K562 (cell line): ENCODE results near the gene SRCIN1. TPM values are rescaled to one million over a fixed set of nuclear protein-coding genes. Genes with fewer than 3 reads are reported as not detected.

Source experiments
- ATAC-seq: fragments of 200-7000 bp; cut with Tn5 transposase; 3 replicates; pipeline ENCODE4 v1.9.1; 2020; ENCODE audit warnings: moderate library complexity
- BruUV-seq: library from RNA; stranded (reverse); fragments of 400-500 nt; replicated peaks from 2 replicates; lab custom pipeline; 2021; lab: Mats Ljungman, UMichigan
- CTCF ChIA-PET: fragments of 300-600 bp; formaldehyde crosslinking; extraction: SDS; loops from one replicate; lab custom pipeline; 2021; ENCODE audit warnings: low intra/inter-chr PET ratio; lab: Yijun Ruan, JAX
- POLR2A ChIA-PET: fragments of 300-600, 350-650 bp; sonication (Branson Sonifier 250); formaldehyde crosslinking; extraction: SDS; loops from one replicate; lab custom pipeline; 2021; ENCODE audit warnings: antibody characterized with exemption, inconsistent platforms; lab: Yijun Ruan, JAX
- DNase-seq, 4 experiments: peaks; one replicate each; pipeline versions ENCODE4 v3.0.0 to v3.0.0-alpha.2; 2011 to 2018; ENCODE audit warnings: low spot score in 3 of 4, mixed read lengths in 3 of 4; ENCODE audit errors: extremely low read depth in 1 of 4
- FAIRE-seq: peaks from 2 replicates; lab custom pipeline; 2011; peaks lifted over from hg19 to GRCh38; lab: Jason Lieb, UNC
- H2AFZ ChIP-seq: 2 replicates; pipeline ENCODE4 v1.6.0; 2011; ENCODE audit warnings: low read depth, low read length, control low read depth, inconsistent platforms
- H3K27ac ChIP-seq: fragments of 200-600 bp; 3 replicates; pipeline ENCODE4 v1.8.0; 2011; ENCODE audit warnings: low read depth, mild to moderate bottlenecking, control low read depth, inconsistent platforms, low read length, moderate library complexity, mixed read lengths; ENCODE audit errors: extremely low read depth
- H3K27me3 ChIP-seq, 2 experiments: fragments of 300-600 bp in 1 of 2; 2 replicates in 1 of 2; 3 replicates in 1 of 2; pipeline versions ENCODE4 v1.6.0 to v1.8.0; 2011; ENCODE audit warnings: inconsistent platforms in 2 of 2, low read length in 2 of 2, mild to moderate bottlenecking in 1 of 2, mixed read lengths in 1 of 2, moderate library complexity in 1 of 2; ENCODE audit not compliant: control insufficient read depth in 2 of 2, insufficient read depth in 2 of 2
- H3K36me3 ChIP-seq: fragments of 300-600 bp; 3 replicates; pipeline ENCODE4 v1.8.0; 2011; ENCODE audit warnings: mild to moderate bottlenecking, low read length, inconsistent platforms; ENCODE audit not compliant: control insufficient read depth, insufficient read depth
- H3K4me1 ChIP-seq, 2 experiments: fragments of 200-600 bp in 1 of 2; replicated peaks in 1 of 2; 2 replicates in 1 of 2; 3 replicates in 1 of 2; pipeline versions ENCODE4 v1.5.1 to v1.8.0; 2011; ENCODE audit warnings: inconsistent platforms in 2 of 2, low read length in 2 of 2, mild to moderate bottlenecking in 1 of 2, mixed read lengths in 1 of 2, moderate library complexity in 1 of 2; ENCODE audit not compliant: control insufficient read depth in 2 of 2, insufficient read depth in 2 of 2
- H3K4me2 ChIP-seq: 2 replicates; pipeline ENCODE4 v1.6.1; 2011; ENCODE audit warnings: low read length, control low read depth, inconsistent platforms, mixed read lengths; ENCODE audit not compliant: insufficient read depth
- H3K4me3 ChIP-seq: fragments of 200-600 bp; sonication (generic), shearing (Covaris generic); 2 replicates; pipeline ENCODE4 v1.5.1; 2016; ENCODE audit warnings: control low read depth, inconsistent platforms
- H3K79me2 ChIP-seq: fragments of 200-600 bp; 3 replicates; pipeline ENCODE4 v1.8.0; 2011; ENCODE audit warnings: low read length, inconsistent platforms; ENCODE audit not compliant: control insufficient read depth, insufficient read depth
- H3K9ac ChIP-seq, 2 experiments: 2 replicates each; pipeline versions ENCODE4 v1.6.0 to v1.6.1; 2011; ENCODE audit warnings: low read depth in 2 of 2, low read length in 2 of 2, control low read depth in 1 of 2, inconsistent platforms in 1 of 2, mild to moderate bottlenecking in 1 of 2, mixed read lengths in 1 of 2; ENCODE audit not compliant: insufficient read depth in 1 of 2
- H3K9me1 ChIP-seq: one replicate; pipeline ENCODE4 v1.6.0; 2011; ENCODE audit warnings: inconsistent platforms, mild to moderate bottlenecking, low read length, moderate library complexity; ENCODE audit not compliant: control insufficient read depth, insufficient read depth
- H3K9me3 ChIP-seq: replicated peaks from 2 replicates; pipeline ENCODE4 v1.5.1; 2011; ENCODE audit warnings: low read depth, low read length, inconsistent platforms; ENCODE audit not compliant: control insufficient read depth, insufficient read depth
- H4K20me1 ChIP-seq: replicated peaks from 2 replicates; pipeline ENCODE4 v1.6.1; 2011; ENCODE audit warnings: low read length, inconsistent platforms, mixed read lengths; ENCODE audit not compliant: control insufficient read depth, insufficient read depth
- ATF1 ChIP-seq, 2 experiments: fragments of 450-650 bp in 1 of 2; IDR thresholded peaks; 2 replicates each; pipeline ENCODE4 v1.6.1; 2016; ENCODE audit warnings: missing compliant biosample characterization in 1 of 2, missing genetic modification characterization in 1 of 2
- HIVEP1 ChIP-seq: fragments of 250-450 bp; sonication (Bioruptor Pico); IDR thresholded peaks from 2 replicates; pipeline ENCODE4 v1.4.0; 2020; ENCODE audit warnings: mild to moderate bottlenecking
- RBM25 ChIP-seq: fragments of 200-400 bp; formaldehyde crosslinking; IDR thresholded peaks from 2 replicates; pipeline ENCODE4 v1.6.1; 2018; ENCODE audit warnings: low read length, low read depth, moderate library complexity; ENCODE audit not compliant: severe bottlenecking
- SRSF9 ChIP-seq: fragments of 200-400 bp; formaldehyde crosslinking; IDR thresholded peaks from 2 replicates; pipeline ENCODE4 v1.6.1; 2017; ENCODE audit warnings: low read depth, low read length, borderline replicate concordance
- WGBS: fragments of 100-300 bp; shearing (Covaris generic); methylation state at CpG from one replicate; pipeline ENCODE4 v1.1.6; 2016; ENCODE audit warnings: low coverage, mixed read lengths; ENCODE audit not compliant: insufficient coverage; ENCODE audit errors: missing lambda C conversion rate; 5-methylcytosine and 5-hydroxymethylcytosine counted together
- in situ Hi-C: fragments of 300-500 bp; cut with MboI; formaldehyde crosslinking; loops from 4 replicates; pipeline ENCODE4 v1.15.0; 2018; ENCODE audit warnings: inconsistent platforms, mixed read lengths
- intact Hi-C: fragments of 100-400 bp; cut with micrococcal nuclease; formaldehyde crosslinking; loops from 2 replicates; pipeline ENCODE4 v1.14.2; 2022
- polyA plus RNA-seq, 8 experiments: library from polyadenylated mRNA; depleted of rRNA in 4 of 8; stranded (reverse) in 5 of 8; unstranded in 3 of 8; fragments of >200 nt; fragmentation: Nextera tagmentation in 2 of 8; fragmentation: Illumina TruSeq in 1 of 8; extraction: Ambion mirVana in 2 of 8; extraction: Trizol in 1 of 8; gene quantifications; 2 replicates each; pipeline versions ENCODE4 v1.2.1 to v1.2.3, GENCODE V29; 2011 to 2014; ENCODE audit warnings: inconsistent platforms in 1 of 8, missing spikeins in 1 of 8
- total RNA-seq, 7 experiments: library from RNA; depleted of rRNA in 6 of 7; stranded (reverse); fragments of >200 nt in 6 of 7; fragmentation: Illumina TruSeq in 2 of 7; extraction: Trizol in 2 of 7; gene quantifications; 2 replicates each; pipeline versions ENCODE4 v1.2.1 to v1.2.3, GENCODE V29; 2011 to 2021; ENCODE audit warnings: low replicate concordance in 1 of 7

Gene SRCIN1
- total and polyA plus RNA-seq, 9 of the 15 experiments (the other 6 are each of a cell fraction or from before 2014, with no cell fraction given): 0.09 to 0.33 (median 0.13) TPM; not detected in 6

DNA sequence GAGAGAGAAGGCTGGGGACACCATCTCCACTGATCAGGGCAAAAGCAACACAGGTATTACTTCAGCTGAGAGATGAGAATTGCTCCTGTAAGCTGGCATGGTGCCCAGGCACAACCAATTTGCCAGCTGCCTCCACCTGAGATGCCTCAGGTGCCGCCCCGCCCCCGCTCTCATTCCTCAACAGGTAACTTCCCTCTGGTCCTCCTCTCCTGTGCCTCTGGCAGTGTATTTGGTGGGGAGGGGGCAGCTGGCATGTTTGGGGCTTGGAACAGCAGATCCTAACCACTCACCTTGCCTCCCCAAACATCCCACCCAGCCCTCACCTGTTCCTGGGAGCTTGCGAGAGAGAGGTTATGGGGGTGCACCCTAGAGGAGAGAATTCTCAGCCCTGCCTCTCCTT is 2.9 kb upstream of the SRCIN1 start:
- Histone ChIP-seq H3K27me3 (peaks cover 10 to 50% of the 10 kb centered on the region in 2 experiments; a peak in 4 of 5 replicates), H2AFZ (no peak overlapping the region), H3K4me2 (no peak overlapping the region), H3K9ac (no peak overlapping the region), H3K36me3 (no peaks in the 10 kb centered on the region), H3K27ac (no peak overlapping the region), H4K20me1 (0 out of 2 replicates have a peak, but pooled peaks cover 12% of the 10 kb centered on the region), H3K4me1 (peaks cover 0 to 31% of the 10 kb centered on the region in 2 experiments; a peak in 2 of 5 replicates), H3K4me3 (no peak overlapping the region), H3K79me2 (no peaks in the 10 kb centered on the region), H3K9me1 (no peaks in the 10 kb centered on the region), H3K9me3 (peaks cover 5% of the 10 kb centered on the region)
- ATAC-seq (no peak), FAIRE-seq (no peak), DNase-seq (no peak)
- in situ Hi-C loops (no loop called here), intact Hi-C loops (no loop called here)
- ChIA-PET CTCF (no interaction called here), POLR2A (interaction anchor here (0.7 kb wide), 1 partner anchor 11 kb away, joined by 3 read pairs; no protein-coding TSS in a partner anchor)
- BruUV-seq: no TSS peak
- 3% methylated on average over 4 of the region's 4 CpGs for WGBS
- no peak for TF ChIP-seq HIVEP1
- no peak for TF ChIP-seq RBM25
- TF ChIP-seq ATF1 (CRISPR knock-in tag; IDR thresholded peaks at IDR 0.05): no peak
- TF ChIP-seq ATF1 (tag; IDR thresholded peaks at IDR 0.05): no peak
- no peak for TF ChIP-seq SRSF9
